ENCODE data around the gene EYA2. TPM values are rescaled to one million over a fixed set of nuclear protein-coding genes. Genes with fewer than 3 reads are reported as not detected.

The EYA2 gene
- total RNA-seq, 1 donor from 2014 or later: 1.3 TPM

DNA sequence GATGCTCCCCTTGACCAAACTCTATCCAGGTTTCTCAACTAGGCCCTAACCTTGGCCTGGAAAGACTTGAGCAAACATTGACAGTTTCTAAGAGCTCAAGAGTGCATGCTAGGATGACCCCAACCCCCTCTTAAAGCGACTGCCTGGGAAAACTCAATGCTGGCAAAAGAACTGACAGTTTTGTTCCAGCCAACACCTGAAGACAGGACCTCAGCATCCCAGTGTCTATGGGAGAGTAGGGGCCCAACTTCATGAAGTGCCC, 341.9 kb downstream of the EYA2 start:
- Mint-ChIP-seq H3K27me3 (ENCODE audit: low read depth) (no peaks in the 10 kb centered on the region), H3K27ac (ENCODE audit: unreplicated experiment) (no peak overlapping the region), H3K36me3 (ENCODE audit: low read depth) (peaks cover 30% of the 10 kb centered on the region)

DNA sequence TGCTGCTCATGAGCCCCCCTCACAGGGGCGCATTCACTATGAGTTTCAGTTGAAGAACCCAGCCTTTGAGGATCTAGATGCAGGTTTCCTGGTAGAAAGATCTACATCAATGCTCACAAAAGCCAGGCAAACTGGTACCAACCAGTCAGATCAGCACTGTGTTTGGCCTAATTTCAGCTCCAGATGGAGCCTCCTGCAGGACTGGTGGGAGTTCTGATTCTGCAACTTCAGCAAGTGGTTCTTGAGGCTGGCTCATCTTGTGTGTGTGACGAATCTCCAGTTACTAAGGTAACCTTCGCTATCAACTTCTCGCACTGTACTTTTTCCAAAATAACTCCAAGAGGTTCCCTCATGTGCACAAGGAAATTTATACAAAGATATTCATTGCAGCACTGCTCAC, 343.1 kb downstream of the EYA2 start:
- Mint-ChIP-seq H3K4me1 (no peaks in the 10 kb centered on the region), H3K4me3 (no peak overlapping the region), H3K9me3 (no peaks in the 10 kb centered on the region), H3K27me3 (ENCODE audit: low read depth) (no peaks in the 10 kb centered on the region), H3K36me3 (ENCODE audit: low read depth) (peaks cover 28% of the 10 kb centered on the region), H3K27ac (ENCODE audit: unreplicated experiment) (peak overlapping the region; percentile 57)
- DNase-seq (ENCODE audit: low read depth, low spot score): no peak
- TF ChIP-seq, protein P1, sequence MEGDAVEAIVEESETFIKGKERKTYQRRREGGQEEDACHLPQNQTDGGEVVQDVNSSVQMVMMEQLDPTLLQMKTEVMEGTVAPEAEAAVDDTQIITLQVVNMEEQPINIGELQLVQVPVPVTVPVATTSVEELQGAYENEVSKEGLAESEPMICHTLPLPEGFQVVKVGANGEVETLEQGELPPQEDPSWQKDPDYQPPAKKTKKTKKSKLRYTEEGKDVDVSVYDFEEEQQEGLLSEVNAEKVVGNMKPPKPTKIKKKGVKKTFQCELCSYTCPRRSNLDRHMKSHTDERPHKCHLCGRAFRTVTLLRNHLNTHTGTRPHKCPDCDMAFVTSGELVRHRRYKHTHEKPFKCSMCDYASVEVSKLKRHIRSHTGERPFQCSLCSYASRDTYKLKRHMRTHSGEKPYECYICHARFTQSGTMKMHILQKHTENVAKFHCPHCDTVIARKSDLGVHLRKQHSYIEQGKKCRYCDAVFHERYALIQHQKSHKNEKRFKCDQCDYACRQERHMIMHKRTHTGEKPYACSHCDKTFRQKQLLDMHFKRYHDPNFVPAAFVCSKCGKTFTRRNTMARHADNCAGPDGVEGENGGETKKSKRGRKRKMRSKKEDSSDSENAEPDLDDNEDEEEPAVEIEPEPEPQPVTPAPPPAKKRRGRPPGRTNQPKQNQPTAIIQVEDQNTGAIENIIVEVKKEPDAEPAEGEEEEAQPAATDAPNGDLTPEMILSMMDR (conservative IDR thresholded peaks at IDR 0.05): no peak

More for the DNA sequence above, 341.9 kb downstream of the EYA2 start:
- TF ChIP-seq, protein P1 (conservative IDR thresholded peaks at IDR 0.05): no peak
- no peak for DNase-seq (ENCODE audit: low read depth, low spot score)
- H3K4me3 Mint-ChIP-seq: no peak overlapping the region
- H3K9me3 Mint-ChIP-seq: no peaks in the 10 kb centered on the region
- H3K4me1 Mint-ChIP-seq: peaks cover 2% of the 10 kb centered on the region

Small RNA genes lying within 50 kb of the gene (microRNA-seq; reads per million reads assigned to microRNA genes)
- 2.4 reads per million for gene MIR3616

Other genes starting within 250 kb of the EYA2 start
- 6.1 and 6.7 TPM in 2 replicates for gene SLC13A3, start 243.4 kb upstream of the EYA2 start, total RNA-seq
- gene TP53RK, start 205.4 kb upstream of the EYA2 start, total RNA-seq: 19.5 and 19.8 TPM in 2 replicates
- 11.3 and 12.7 TPM in 2 replicates for gene SLC2A10, start 185.2 kb upstream of the EYA2 start, total RNA-seq

Data from neural crest cell (in vitro differentiated cells).